Breast epithelium (tissue), 3 donors: ENCODE data around the gene KIF4A.

Source experiments
- POLR2A ChIP-seq: fragments of 450-650 bp; IDR thresholded peaks from one replicate; pipeline ENCODE4 v1.6.1; 2016; ENCODE audit warnings: antibody characterized with exemption, mild to moderate bottlenecking, moderate library complexity
- POLR2AphosphoS5 ChIP-seq, 3 donors: sonication (generic); formaldehyde crosslinking; IDR thresholded peaks; one replicate each; pipeline ENCODE4 v1.6.1; 2017; ENCODE audit warnings: antibody characterized with exemption in 3 of 3
- TF ChIP-seq, protein P1 (sequence below), 3 donors: fragments of 450-650 bp; IDR thresholded peaks; one replicate each; pipeline ENCODE4 v1.5.1; 2016 to 2017; ENCODE audit warnings: antibody characterized with exemption in 3 of 3, mild to moderate bottlenecking in 3 of 3, moderate library complexity in 3 of 3

GRCh38 chrX:70436343-70436742 lies 146.4 kb downstream of the KIF4A start:
- TF ChIP-seq, protein P1, sequence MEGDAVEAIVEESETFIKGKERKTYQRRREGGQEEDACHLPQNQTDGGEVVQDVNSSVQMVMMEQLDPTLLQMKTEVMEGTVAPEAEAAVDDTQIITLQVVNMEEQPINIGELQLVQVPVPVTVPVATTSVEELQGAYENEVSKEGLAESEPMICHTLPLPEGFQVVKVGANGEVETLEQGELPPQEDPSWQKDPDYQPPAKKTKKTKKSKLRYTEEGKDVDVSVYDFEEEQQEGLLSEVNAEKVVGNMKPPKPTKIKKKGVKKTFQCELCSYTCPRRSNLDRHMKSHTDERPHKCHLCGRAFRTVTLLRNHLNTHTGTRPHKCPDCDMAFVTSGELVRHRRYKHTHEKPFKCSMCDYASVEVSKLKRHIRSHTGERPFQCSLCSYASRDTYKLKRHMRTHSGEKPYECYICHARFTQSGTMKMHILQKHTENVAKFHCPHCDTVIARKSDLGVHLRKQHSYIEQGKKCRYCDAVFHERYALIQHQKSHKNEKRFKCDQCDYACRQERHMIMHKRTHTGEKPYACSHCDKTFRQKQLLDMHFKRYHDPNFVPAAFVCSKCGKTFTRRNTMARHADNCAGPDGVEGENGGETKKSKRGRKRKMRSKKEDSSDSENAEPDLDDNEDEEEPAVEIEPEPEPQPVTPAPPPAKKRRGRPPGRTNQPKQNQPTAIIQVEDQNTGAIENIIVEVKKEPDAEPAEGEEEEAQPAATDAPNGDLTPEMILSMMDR (IDR thresholded peaks at IDR 0.05) = no peak
- TF ChIP-seq POLR2AphosphoS5 (IDR thresholded peaks at IDR 0.05) (no peak), POLR2A (no peak)
